Endothelial cell of umbilical vein (primary cell): ENCODE data around the gene RIGI.

Experiments used
- CTCF ChIP-seq, 2 donors: IDR thresholded peaks; 1 replicate in 1 of 2; 2 replicates in 1 of 2; pipeline ENCODE4 v1.5.1; 2011; ENCODE audit warnings: low read length in 2 of 2, mild to moderate bottlenecking in 2 of 2, moderate library complexity in 2 of 2, control low read depth in 1 of 2, inconsistent platforms in 1 of 2, low read depth in 1 of 2; ENCODE audit not compliant: insufficient read depth in 1 of 2; ENCODE audit errors: extremely low read depth in 1 of 2
- EZH2 ChIP-seq: IDR thresholded peaks from 2 replicates; pipeline ENCODE4 v1.6.1; 2012; ENCODE audit warnings: borderline replicate concordance, low read depth, mild to moderate bottlenecking, moderate library complexity, low read length, inconsistent platforms; ENCODE audit not compliant: severe bottlenecking
- FOS ChIP-seq: IDR thresholded peaks from 2 replicates; pipeline ENCODE4 v1.6.1; 2011; ENCODE audit warnings: mild to moderate bottlenecking, low read length, moderate library complexity, borderline replicate concordance; ENCODE audit not compliant: insufficient read depth
- MAX ChIP-seq: IDR thresholded peaks from 2 replicates; pipeline ENCODE4 v1.6.1; 2011; ENCODE audit not compliant: insufficient read depth, insufficient read length
- MYC ChIP-seq: IDR thresholded peaks from one replicate; pipeline ENCODE4 v1.6.1; 2011; ENCODE audit warnings: mild to moderate bottlenecking, low read depth, low read length
- POLR2A ChIP-seq: IDR thresholded peaks from 2 replicates; pipeline ENCODE4 v1.6.1; 2012; ENCODE audit warnings: low read depth, mild to moderate bottlenecking, control low read depth, low read length
- POLR2AphosphoS5 ChIP-seq: IDR thresholded peaks from 2 replicates; pipeline ENCODE4 v1.6.1; 2012; ENCODE audit warnings: low read depth, mild to moderate bottlenecking, control low read depth, low read length, moderate library complexity; ENCODE audit not compliant: insufficient read depth

- no peak for TF ChIP-seq CTCF (IDR thresholded peaks at IDR 0.05; ENCODE audit: extremely low read depth in 1 of 2, insufficient read depth in 1 of 2, low read depth in 1 of 2, low read length in 2 of 2)
- TF ChIP-seq EZH2, result no peak
- no peak for TF ChIP-seq POLR2A
- TF ChIP-seq MAX, result no peak
- no peak for TF ChIP-seq POLR2AphosphoS5
- no peak for TF ChIP-seq MYC
- TF ChIP-seq FOS, result no peak
Measured at GRCh38 chr9:32574858-32575257, 48.9 kb upstream of the RIGI start.
